Neural cell (in vitro differentiated cells): Measurements from ENCODE around the gene CERS5. TPM values are rescaled to one million over a fixed set of nuclear protein-coding genes. Genes with fewer than 3 reads are reported as not detected.

Experiments
- H2AFZ ChIP-seq: fragments of 200-600, 300-800 bp; sonication (generic), shearing (Covaris generic); 2 replicates; pipeline ENCODE4 v1.6.0; 2014; ENCODE audit warnings: low read depth, mild to moderate bottlenecking, antibody characterized with exemption, low read length, moderate library complexity
- H3F3A ChIP-seq: fragments of 200-600 bp; shearing (Covaris generic); 2 replicates; pipeline ENCODE4 v1.6.1; 2016; ENCODE audit warnings: mild to moderate bottlenecking, moderate library complexity, mixed read lengths, antibody characterized with exemption, low read length; ENCODE audit not compliant: insufficient read depth, poor library complexity, severe bottlenecking
- H3K27ac ChIP-seq: fragments of 200-600, 300-800 bp; sonication (generic), shearing (Covaris generic); 2 replicates; pipeline ENCODE4 v1.5.1; 2014; ENCODE audit warnings: mild to moderate bottlenecking, low read length, moderate library complexity
- H3K27me3 ChIP-seq: fragments of 300-800, 200-600 bp; sonication (generic), shearing (Covaris generic); 2 replicates; pipeline ENCODE4 v1.6.0; 2014; ENCODE audit warnings: mild to moderate bottlenecking, low read depth, low read length, moderate library complexity; ENCODE audit not compliant: insufficient read depth
- H3K36me3 ChIP-seq: fragments of 300-800, 200-600 bp; sonication (generic), shearing (Covaris generic); 2 replicates; pipeline ENCODE4 v1.5.1; 2014; ENCODE audit warnings: mild to moderate bottlenecking, antibody characterized with exemption, low read length, moderate library complexity; ENCODE audit not compliant: insufficient read depth
- H3K4me2 ChIP-seq: fragments of 300-800, 200-600 bp; sonication (generic), shearing (Covaris generic); 2 replicates; pipeline ENCODE4 v1.6.0; 2014; ENCODE audit warnings: mild to moderate bottlenecking, low read length
- H3K4me3 ChIP-seq: fragments of 300-800, 200-600 bp; sonication (generic), shearing (Covaris generic); 2 replicates; pipeline ENCODE4 v1.5.1; 2014; ENCODE audit warnings: mild to moderate bottlenecking, low read length, moderate library complexity
- H3K79me2 ChIP-seq: fragments of 200-600 bp; shearing (Covaris generic); replicated peaks from 2 replicates; pipeline ENCODE4 v1.6.0; 2014; ENCODE audit warnings: mild to moderate bottlenecking, low read length, moderate library complexity; ENCODE audit not compliant: insufficient read depth
- H3K9ac ChIP-seq: fragments of 300-800, 200-600 bp; sonication (generic), shearing (Covaris generic); 2 replicates; pipeline ENCODE4 v1.6.1; 2016; ENCODE audit warnings: mild to moderate bottlenecking, low read length, mixed read lengths
- H3K9me2 ChIP-seq: fragments of 200-600 bp; shearing (Covaris generic); 2 replicates; pipeline ENCODE4 v1.6.1; 2016; ENCODE audit warnings: mild to moderate bottlenecking, low read length, mixed read lengths; ENCODE audit not compliant: insufficient read depth
- H3K9me3 ChIP-seq: fragments of 200-600, 300-800 bp; sonication (generic), shearing (Covaris generic); 2 replicates; pipeline ENCODE4 v1.6.1; 2016; ENCODE audit warnings: mild to moderate bottlenecking, mixed run types, low read length, moderate library complexity, mixed read lengths
- H4K20me1 ChIP-seq: fragments of 200-600 bp; shearing (Covaris generic); 2 replicates; pipeline ENCODE4 v1.6.1; 2016; ENCODE audit warnings: mild to moderate bottlenecking, mixed run types; ENCODE audit not compliant: insufficient read depth
- EP300 ChIP-seq: fragments of 450-650 bp; conservative IDR thresholded peaks from 2 replicates; pipeline ENCODE4 v1.6.1; 2014; ENCODE audit warnings: antibody characterized with exemption, mild to moderate bottlenecking, moderate library complexity; ENCODE audit not compliant: poor library complexity, severe bottlenecking
- EZH2 ChIP-seq: fragments of 200-600, 300-800 bp; shearing (Covaris generic), sonication (generic); IDR thresholded peaks from 2 replicates; pipeline ENCODE4 v1.6.1; 2014; ENCODE audit warnings: antibody characterized with exemption, low read length, borderline replicate concordance, mild to moderate bottlenecking; ENCODE audit not compliant: insufficient read depth, poor library complexity, severe bottlenecking
- MXI1 ChIP-seq: fragments of 450-650 bp; conservative IDR thresholded peaks from 2 replicates; pipeline ENCODE4 v1.6.1; 2014; ENCODE audit warnings: antibody characterized with exemption, mild to moderate bottlenecking; ENCODE audit not compliant: poor library complexity, severe bottlenecking
- POLR2AphosphoS5 ChIP-seq: IDR thresholded peaks from 2 replicates; pipeline ENCODE4 v1.6.1; 2012
- RAD21 ChIP-seq: fragments of 450-650 bp; conservative IDR thresholded peaks from 2 replicates; pipeline ENCODE4 v1.6.1; 2014; ENCODE audit warnings: antibody characterized with exemption, mild to moderate bottlenecking, moderate library complexity
- SMC3 ChIP-seq: fragments of 450-650 bp; conservative IDR thresholded peaks from 2 replicates; pipeline ENCODE4 v1.6.1; 2014; ENCODE audit warnings: antibody characterized with exemption, mild to moderate bottlenecking, moderate library complexity; ENCODE audit not compliant: poor library complexity
- TAF1 ChIP-seq: IDR thresholded peaks from 2 replicates; pipeline ENCODE4 v1.6.1; 2012; ENCODE audit warnings: low read depth
- polyA plus RNA-seq: library from polyadenylated mRNA; depleted of rRNA; stranded (reverse); fragments of >200 nt; gene quantifications from 2 replicates; pipeline ENCODE4 v1.2.3, GENCODE V29; 2014
- TF ChIP-seq, protein P1 (sequence below): fragments of 450-650 bp; IDR thresholded peaks from 2 replicates; pipeline ENCODE4 v1.5.1; 2014; ENCODE audit warnings: antibody characterized with exemption, mild to moderate bottlenecking, moderate library complexity; ENCODE audit not compliant: poor library complexity, severe bottlenecking
- TF ChIP-seq, protein P2 (sequence below): IDR thresholded peaks from 2 replicates; pipeline ENCODE4 v1.6.1; 2012; ENCODE audit warnings: borderline replicate concordance

The CERS5 gene
- polyA plus RNA-seq, 1 donor from 2014 or later, result 470 TPM

DNA sequence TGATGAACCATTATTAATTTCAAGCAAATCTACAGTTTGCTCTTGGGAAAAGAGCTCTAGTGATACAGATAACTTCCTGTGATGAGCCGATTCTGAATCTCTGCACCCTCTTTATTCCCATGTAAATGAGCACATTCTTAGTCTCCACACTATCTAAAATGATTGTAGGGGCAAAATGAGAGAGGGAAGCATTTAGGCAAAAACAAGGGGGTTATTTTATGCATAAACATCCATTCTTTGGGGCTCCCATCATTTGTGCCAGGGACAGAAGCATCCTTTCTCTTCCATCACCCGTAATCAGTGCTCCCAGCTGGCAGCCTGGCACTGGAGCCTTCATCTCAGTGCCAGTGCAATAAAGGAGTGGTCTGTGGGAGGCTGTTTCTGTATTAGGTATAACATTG is 65.0 kb downstream of the CERS5 start:
- no peak overlapping the region for H3K27ac ChIP-seq
- peaks cover 5% of the 10 kb centered on the region for H3K36me3 ChIP-seq
- TF ChIP-seq EZH2 (no peak), MXI1 (no peak), RAD21 (no peak), EP300 (no peak), SMC3 (no peak), POLR2AphosphoS5 (no peak), TAF1 (no peak)
- TF ChIP-seq, protein P1, sequence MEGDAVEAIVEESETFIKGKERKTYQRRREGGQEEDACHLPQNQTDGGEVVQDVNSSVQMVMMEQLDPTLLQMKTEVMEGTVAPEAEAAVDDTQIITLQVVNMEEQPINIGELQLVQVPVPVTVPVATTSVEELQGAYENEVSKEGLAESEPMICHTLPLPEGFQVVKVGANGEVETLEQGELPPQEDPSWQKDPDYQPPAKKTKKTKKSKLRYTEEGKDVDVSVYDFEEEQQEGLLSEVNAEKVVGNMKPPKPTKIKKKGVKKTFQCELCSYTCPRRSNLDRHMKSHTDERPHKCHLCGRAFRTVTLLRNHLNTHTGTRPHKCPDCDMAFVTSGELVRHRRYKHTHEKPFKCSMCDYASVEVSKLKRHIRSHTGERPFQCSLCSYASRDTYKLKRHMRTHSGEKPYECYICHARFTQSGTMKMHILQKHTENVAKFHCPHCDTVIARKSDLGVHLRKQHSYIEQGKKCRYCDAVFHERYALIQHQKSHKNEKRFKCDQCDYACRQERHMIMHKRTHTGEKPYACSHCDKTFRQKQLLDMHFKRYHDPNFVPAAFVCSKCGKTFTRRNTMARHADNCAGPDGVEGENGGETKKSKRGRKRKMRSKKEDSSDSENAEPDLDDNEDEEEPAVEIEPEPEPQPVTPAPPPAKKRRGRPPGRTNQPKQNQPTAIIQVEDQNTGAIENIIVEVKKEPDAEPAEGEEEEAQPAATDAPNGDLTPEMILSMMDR, result no peak
- TF ChIP-seq, protein P2, sequence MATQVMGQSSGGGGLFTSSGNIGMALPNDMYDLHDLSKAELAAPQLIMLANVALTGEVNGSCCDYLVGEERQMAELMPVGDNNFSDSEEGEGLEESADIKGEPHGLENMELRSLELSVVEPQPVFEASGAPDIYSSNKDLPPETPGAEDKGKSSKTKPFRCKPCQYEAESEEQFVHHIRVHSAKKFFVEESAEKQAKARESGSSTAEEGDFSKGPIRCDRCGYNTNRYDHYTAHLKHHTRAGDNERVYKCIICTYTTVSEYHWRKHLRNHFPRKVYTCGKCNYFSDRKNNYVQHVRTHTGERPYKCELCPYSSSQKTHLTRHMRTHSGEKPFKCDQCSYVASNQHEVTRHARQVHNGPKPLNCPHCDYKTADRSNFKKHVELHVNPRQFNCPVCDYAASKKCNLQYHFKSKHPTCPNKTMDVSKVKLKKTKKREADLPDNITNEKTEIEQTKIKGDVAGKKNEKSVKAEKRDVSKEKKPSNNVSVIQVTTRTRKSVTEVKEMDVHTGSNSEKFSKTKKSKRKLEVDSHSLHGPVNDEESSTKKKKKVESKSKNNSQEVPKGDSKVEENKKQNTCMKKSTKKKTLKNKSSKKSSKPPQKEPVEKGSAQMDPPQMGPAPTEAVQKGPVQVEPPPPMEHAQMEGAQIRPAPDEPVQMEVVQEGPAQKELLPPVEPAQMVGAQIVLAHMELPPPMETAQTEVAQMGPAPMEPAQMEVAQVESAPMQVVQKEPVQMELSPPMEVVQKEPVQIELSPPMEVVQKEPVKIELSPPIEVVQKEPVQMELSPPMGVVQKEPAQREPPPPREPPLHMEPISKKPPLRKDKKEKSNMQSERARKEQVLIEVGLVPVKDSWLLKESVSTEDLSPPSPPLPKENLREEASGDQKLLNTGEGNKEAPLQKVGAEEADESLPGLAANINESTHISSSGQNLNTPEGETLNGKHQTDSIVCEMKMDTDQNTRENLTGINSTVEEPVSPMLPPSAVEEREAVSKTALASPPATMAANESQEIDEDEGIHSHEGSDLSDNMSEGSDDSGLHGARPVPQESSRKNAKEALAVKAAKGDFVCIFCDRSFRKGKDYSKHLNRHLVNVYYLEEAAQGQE, result no peak
- H3K27me3 ChIP-seq, result no peaks in the 10 kb centered on the region
- no peaks in the 10 kb centered on the region for H3K9me2 ChIP-seq
- peaks cover 4% of the 10 kb centered on the region for H3F3A ChIP-seq
- H3K9ac ChIP-seq, result no peak overlapping the region
- no peaks in the 10 kb centered on the region for H3K79me2 ChIP-seq
- H4K20me1 ChIP-seq, result no peaks in the 10 kb centered on the region
- no peak overlapping the region for H3K4me3 ChIP-seq
- no peaks in the 10 kb centered on the region for H3K9me3 ChIP-seq
- no peak overlapping the region for H2AFZ ChIP-seq
- no peak overlapping the region for H3K4me2 ChIP-seq

DNA sequence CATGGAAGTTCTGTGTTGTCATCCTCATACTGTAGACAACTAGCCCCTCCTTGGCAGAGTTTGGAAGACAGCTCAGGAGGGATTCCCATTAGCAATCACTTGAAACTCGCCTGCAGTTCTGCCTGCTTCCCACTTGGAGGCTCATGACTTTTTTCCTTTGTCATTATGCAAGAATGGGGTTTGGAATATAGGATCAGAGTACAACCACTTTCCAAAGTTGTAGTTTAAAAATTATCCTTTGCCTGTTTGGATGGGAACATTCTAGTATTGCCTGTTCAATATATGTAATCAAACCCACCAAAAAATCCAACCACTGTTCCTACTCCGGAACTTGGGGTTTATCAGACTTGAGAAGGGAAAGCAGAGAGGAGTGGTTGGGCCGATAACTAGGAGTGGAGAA is 65.5 kb downstream of the CERS5 start:
- H2AFZ ChIP-seq, result no peak overlapping the region
- no peaks in the 10 kb centered on the region for H3K9me2 ChIP-seq
- no peaks in the 10 kb centered on the region for H3K9me3 ChIP-seq
- H3F3A ChIP-seq, result peaks cover 4% of the 10 kb centered on the region
- H3K4me3 ChIP-seq, result no peak overlapping the region
- H4K20me1 ChIP-seq, result no peaks in the 10 kb centered on the region
- H3K36me3 ChIP-seq, result peaks cover 5% of the 10 kb centered on the region
- H3K27ac ChIP-seq, result no peak overlapping the region
- H3K79me2 ChIP-seq, result no peaks in the 10 kb centered on the region
- no peak overlapping the region for H3K4me2 ChIP-seq
- TF ChIP-seq EZH2 (no peak), SMC3 (peak; percentile 56), RAD21 (peak; percentile 27), TAF1 (no peak), POLR2AphosphoS5 (no peak), EP300 (no peak), MXI1 (no peak)
- TF ChIP-seq, protein P2, result no peak
- TF ChIP-seq, protein P1, result peak; percentile 65
- no peak overlapping the region for H3K9ac ChIP-seq
- no peaks in the 10 kb centered on the region for H3K27me3 ChIP-seq
